ENCODE data around the gene ANGPTL2.

The ANGPTL2 gene

GRCh38 chr9:127161081-127161624, 38.7 kb upstream of the ANGPTL2 start:
- Histone ChIP-seq H4K20me1 (ENCODE audit: insufficient read depth, low read length) (no peaks in the 10 kb centered on the region), H3K4me2 (ENCODE audit: low read depth, low read length) (no peak overlapping the region), H3K9me3 (replicated peaks; ENCODE audit: insufficient read depth, low read length) (no peaks in the 10 kb centered on the region), H3K4me3 (ENCODE audit: low read length) (no peak overlapping the region), H3K9me2 (replicated peaks; ENCODE audit: insufficient read depth, low read length) (no peaks in the 10 kb centered on the region), H3K27me3 (replicated peaks; ENCODE audit: insufficient read depth, low read length) (no peaks in the 10 kb centered on the region), H3K9ac (ENCODE audit: low read length) (no peak overlapping the region), H3K4me1 (ENCODE audit: low read length) (peaks cover 14% of the 10 kb centered on the region), H3K36me3 (replicated peaks; ENCODE audit: insufficient read depth, low read length) (no peaks in the 10 kb centered on the region), H3K27ac (ENCODE audit: low read length) (no peak overlapping the region), H3K79me2 (ENCODE audit: low read length) (no peaks in the 10 kb centered on the region), H3F3A (ENCODE audit: insufficient read depth, low read length) (peaks cover 9% of the 10 kb centered on the region), H2AFZ (ENCODE audit: low read length) (no peak overlapping the region)
- TF ChIP-seq EZH2phosphoT487 (IDR thresholded peaks at IDR 0.05; ENCODE audit: low read length) (no peak), EZH2 (optimal IDR thresholded peaks at IDR 0.05; ENCODE audit: low read depth, low read length) (no peak)
- TF ChIP-seq, protein P1, sequence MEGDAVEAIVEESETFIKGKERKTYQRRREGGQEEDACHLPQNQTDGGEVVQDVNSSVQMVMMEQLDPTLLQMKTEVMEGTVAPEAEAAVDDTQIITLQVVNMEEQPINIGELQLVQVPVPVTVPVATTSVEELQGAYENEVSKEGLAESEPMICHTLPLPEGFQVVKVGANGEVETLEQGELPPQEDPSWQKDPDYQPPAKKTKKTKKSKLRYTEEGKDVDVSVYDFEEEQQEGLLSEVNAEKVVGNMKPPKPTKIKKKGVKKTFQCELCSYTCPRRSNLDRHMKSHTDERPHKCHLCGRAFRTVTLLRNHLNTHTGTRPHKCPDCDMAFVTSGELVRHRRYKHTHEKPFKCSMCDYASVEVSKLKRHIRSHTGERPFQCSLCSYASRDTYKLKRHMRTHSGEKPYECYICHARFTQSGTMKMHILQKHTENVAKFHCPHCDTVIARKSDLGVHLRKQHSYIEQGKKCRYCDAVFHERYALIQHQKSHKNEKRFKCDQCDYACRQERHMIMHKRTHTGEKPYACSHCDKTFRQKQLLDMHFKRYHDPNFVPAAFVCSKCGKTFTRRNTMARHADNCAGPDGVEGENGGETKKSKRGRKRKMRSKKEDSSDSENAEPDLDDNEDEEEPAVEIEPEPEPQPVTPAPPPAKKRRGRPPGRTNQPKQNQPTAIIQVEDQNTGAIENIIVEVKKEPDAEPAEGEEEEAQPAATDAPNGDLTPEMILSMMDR (IDR thresholded peaks at IDR 0.05; ENCODE audit: low read length), result no peak
- no peak for DNase-seq

DNA sequence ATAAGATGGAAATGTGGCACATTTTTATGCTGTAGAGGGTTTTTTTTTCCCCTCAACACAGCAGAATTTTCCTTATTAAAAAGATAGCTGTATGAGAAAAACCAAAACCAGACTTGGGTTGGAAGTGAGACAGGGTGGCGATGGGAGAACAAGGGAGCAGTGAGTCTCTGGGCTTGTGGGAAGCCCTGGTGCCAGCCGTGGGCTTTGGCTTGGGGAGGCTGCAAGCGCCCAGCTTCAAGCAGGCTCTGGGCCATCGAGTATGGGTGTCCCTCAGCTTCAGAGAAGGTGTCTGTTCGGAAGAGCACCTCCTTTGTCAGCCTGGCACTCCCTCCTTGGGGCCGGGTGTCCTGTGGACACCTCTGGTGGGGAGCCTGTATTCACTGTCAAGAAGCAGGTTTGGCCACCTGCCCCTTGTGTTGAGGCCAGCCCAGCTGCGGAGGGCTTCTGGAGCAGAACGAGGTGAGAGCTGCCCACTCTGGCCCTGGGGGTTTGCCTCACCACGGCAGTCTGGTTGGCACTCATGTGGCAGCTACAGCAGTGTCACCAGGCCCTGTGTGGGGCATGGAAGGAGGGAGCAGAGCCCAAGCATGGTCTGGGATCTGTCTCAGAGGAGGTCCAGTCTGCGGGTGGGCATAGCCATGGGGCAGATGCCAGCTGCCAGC, 37.6 kb upstream of the ANGPTL2 start:
- H3K36me3 ChIP-seq (replicated peaks; ENCODE audit: insufficient read depth, low read length), result no peaks in the 10 kb centered on the region
- no peaks in the 10 kb centered on the region for H3K79me2 ChIP-seq (ENCODE audit: low read length)
- peaks cover 9% of the 10 kb centered on the region for H3F3A ChIP-seq (ENCODE audit: insufficient read depth, low read length)
- no peaks in the 10 kb centered on the region for H3K9me2 ChIP-seq (replicated peaks; ENCODE audit: insufficient read depth, low read length)
- H3K27me3 ChIP-seq (replicated peaks; ENCODE audit: insufficient read depth, low read length), result no peaks in the 10 kb centered on the region
- no peaks in the 10 kb centered on the region for H4K20me1 ChIP-seq (ENCODE audit: insufficient read depth, low read length)
- no peak for TF ChIP-seq EZH2phosphoT487 (IDR thresholded peaks at IDR 0.05; ENCODE audit: low read length)
- H3K4me2 ChIP-seq (ENCODE audit: low read depth, low read length), result no peak overlapping the region
- DNase-seq, result no peak
- H3K4me1 ChIP-seq (ENCODE audit: low read length), result peaks cover 18% of the 10 kb centered on the region
- no peak overlapping the region for H3K27ac ChIP-seq (ENCODE audit: low read length)
- no peaks in the 10 kb centered on the region for H3K9me3 ChIP-seq (replicated peaks; ENCODE audit: insufficient read depth, low read length)
- no peak overlapping the region for H2AFZ ChIP-seq (ENCODE audit: low read length)
- H3K4me3 ChIP-seq (ENCODE audit: low read length), result no peak overlapping the region
- H3K9ac ChIP-seq (ENCODE audit: low read length), result no peak overlapping the region

DNA sequence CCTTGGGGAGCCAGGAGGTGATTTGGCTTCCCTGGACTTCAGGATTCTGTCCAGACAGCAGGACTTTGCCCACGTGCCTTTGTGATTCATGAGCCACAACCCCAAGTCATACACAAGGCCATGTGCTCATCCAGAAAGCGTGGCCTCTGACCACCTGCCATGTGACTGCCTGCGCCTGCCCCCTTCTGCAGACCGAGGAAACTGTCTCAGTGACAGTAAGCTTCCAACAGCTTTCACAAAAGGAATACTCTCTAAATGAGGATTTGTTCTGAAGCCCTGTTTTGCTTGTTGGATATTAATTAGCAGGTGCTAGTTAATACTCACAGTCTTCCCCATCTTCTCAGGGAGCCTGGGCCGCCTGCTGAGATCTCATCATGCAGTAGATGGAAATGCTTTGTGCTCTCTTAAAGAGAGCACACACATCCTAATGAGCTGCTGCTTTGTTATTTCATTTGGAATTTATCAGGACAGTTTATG, 36.9 kb upstream of the ANGPTL2 start:
- H3K27ac ChIP-seq (ENCODE audit: low read length), result no peak overlapping the region
- no peak for DNase-seq

More for the DNA sequence above, 36.9 kb upstream of the ANGPTL2 start:
- no peaks in the 10 kb centered on the region for H3K27me3 ChIP-seq (replicated peaks; ENCODE audit: insufficient read depth, low read length)
- TF ChIP-seq EZH2 (optimal IDR thresholded peaks at IDR 0.05; ENCODE audit: low read depth, low read length) (no peak), EZH2phosphoT487 (IDR thresholded peaks at IDR 0.05; ENCODE audit: low read length) (no peak)
- TF ChIP-seq, protein P1 (IDR thresholded peaks at IDR 0.05; ENCODE audit: low read length), result no peak
- no peaks in the 10 kb centered on the region for H3K79me2 ChIP-seq (ENCODE audit: low read length)
- H3K9ac ChIP-seq (ENCODE audit: low read length), result no peak overlapping the region
- peaks cover 15% of the 10 kb centered on the region for H3F3A ChIP-seq (ENCODE audit: insufficient read depth, low read length)
- no peak overlapping the region for H2AFZ ChIP-seq (ENCODE audit: low read length)
- no peak overlapping the region for H3K4me3 ChIP-seq (ENCODE audit: low read length)
- no peaks in the 10 kb centered on the region for H3K9me2 ChIP-seq (replicated peaks; ENCODE audit: insufficient read depth, low read length)
- H3K4me1 ChIP-seq (ENCODE audit: low read length), result peaks cover 25% of the 10 kb centered on the region
- no peaks in the 10 kb centered on the region for H4K20me1 ChIP-seq (ENCODE audit: insufficient read depth, low read length)
- no peaks in the 10 kb centered on the region for H3K9me3 ChIP-seq (replicated peaks; ENCODE audit: insufficient read depth, low read length)
- no peaks in the 10 kb centered on the region for H3K36me3 ChIP-seq (replicated peaks; ENCODE audit: insufficient read depth, low read length)
- no peak overlapping the region for H3K4me2 ChIP-seq (ENCODE audit: low read depth, low read length)
